ENCODE measurements around the gene CCDC89. TPM values are rescaled to one million over a fixed set of nuclear protein-coding genes. Genes with fewer than 3 reads are reported as not detected.

Gene CCDC89
- total and polyA plus RNA-seq, 2 of the 4 experiments (the other 2 are of a cell fraction): 4.0 to 7.9 TPM

GRCh38 chr11:85704967-85705366 lies 19.0 kb upstream of the CCDC89 start:
- H2BK5ac ChIP-seq (ENCODE audit: low read depth, low read length, poor library complexity, severe bottlenecking): no peak overlapping the region
- H4K91ac ChIP-seq (ENCODE audit: insufficient read depth, low read depth, low read length): no peak overlapping the region
- H3K14ac ChIP-seq (replicated peaks; ENCODE audit: low read depth, low read length): no peak overlapping the region
- H4K8ac ChIP-seq (ENCODE audit: low read depth in 2 of 2, low read length in 2 of 2): no peak overlapping the region
- H3K18ac ChIP-seq (ENCODE audit: low read depth, low read length): no peak overlapping the region
- ATAC-seq (ENCODE audit: low read depth): no peak
- BruUV-seq (replicated peaks): no TSS peak
- H2BK15ac ChIP-seq (ENCODE audit: low read depth, low read length): no peak overlapping the region
- H4K5ac ChIP-seq (ENCODE audit: low read depth, low read length): no peak overlapping the region
- H3K9ac ChIP-seq (ENCODE audit: low read depth, low read length): no peak overlapping the region
- WGBS, 2 experiments (ENCODE audit: extremely low coverage in 2 of 2, insufficient read length in 1 of 2): no CpG with 5 or more reads among the region's 3 CpGs
- intact Hi-C loops (cut with micrococcal nuclease) (no loop called here), in situ Hi-C loops (cut with MboI; ENCODE audit: low sequenced_read_pairs) (no loop called here), dilution Hi-C loops (cut with HindIII; ENCODE audit: low sequenced_read_pairs, unreplicated experiment) (no loop called here)
- H3K56ac ChIP-seq (ENCODE audit: extremely low read depth, insufficient read depth, low read length): no peak overlapping the region
- DNase-seq: no peak
- ChIA-PET POLR2A (ENCODE audit: unreplicated experiment) (no interaction called here), CTCF (interaction anchor here (1.5 kb wide), 1 partner anchor 10 kb away, joined by 5 read pairs; no protein-coding TSS in a partner anchor)
- H3K27me3 ChIP-seq (ENCODE audit: control insufficient read depth, insufficient read depth, low read length): no peaks in the 10 kb centered on the region
- H3K79me1 ChIP-seq (ENCODE audit: low read depth in 1 of 2, low read length in 2 of 2): 0 out of 4 replicates have a peak, but pooled peaks cover 0 to 3% of the 10 kb centered on the region in 2 experiments
- H2BK20ac ChIP-seq (ENCODE audit: low read depth, low read length): no peak overlapping the region
- H2BK120ac ChIP-seq (ENCODE audit: low read depth, low read length): no peak overlapping the region
- no peaks in the 10 kb centered on the region for H3K4me1 ChIP-seq (ENCODE audit: control insufficient read depth, insufficient read depth, low read length)
- no peak overlapping the region for H2AFZ ChIP-seq (replicated peaks; ENCODE audit: low read length, poor library complexity)
- peaks cover 14% of the 10 kb centered on the region for H3K36me3 ChIP-seq (ENCODE audit: control insufficient read depth, insufficient read depth, low read length)
- H4K20me1 ChIP-seq (ENCODE audit: insufficient read depth, low read length): no peaks in the 10 kb centered on the region
- TF ChIP-seq MAFK (IDR thresholded peaks at IDR 0.05; ENCODE audit: low read depth, low read length): peak; percentile 68; the same call in 1 of the 2 replicates
- TF ChIP-seq SMC3 (IDR thresholded peaks at IDR 0.05; ENCODE audit: low read depth, low read length): no peak
- H2AK9ac ChIP-seq (replicated peaks; ENCODE audit: low read depth, low read length, poor library complexity): no peak overlapping the region
- no peak overlapping the region for H3K4me2 ChIP-seq (ENCODE audit: low read depth, low read length)
- no peak overlapping the region for H3K4ac ChIP-seq (ENCODE audit: low read depth, low read length)
- no peak overlapping the region for H3K4me3 ChIP-seq (ENCODE audit: insufficient read depth, low read depth, low read length)
- no peak overlapping the region for H2AK5ac ChIP-seq (ENCODE audit: low read depth, low read length)
- peaks cover 3% of the 10 kb centered on the region; the same call in 1 of the 2 replicates for H3K9me1 ChIP-seq (ENCODE audit: insufficient read depth, low read length)
- no peak overlapping the region for H3K23ac ChIP-seq (ENCODE audit: low read depth, low read length)
- H3K9me3 ChIP-seq (ENCODE audit: control insufficient read depth, insufficient read depth, low read length): no peaks in the 10 kb centered on the region
- H3K27ac ChIP-seq (ENCODE audit: insufficient read depth, low read length): no peak overlapping the region

Data from IMR-90 (cell line).